GM12878 (cell line): ENCODE data around the gene CHCHD6. TPM values are rescaled to one million over a fixed set of nuclear protein-coding genes. Genes with fewer than 3 reads are reported as not detected.

Source experiments
- ATAC-seq: fragments of 200-7000 bp; cut with Tn5 transposase; 3 replicates; pipeline ENCODE4 v1.9.1; 2020; ENCODE audit warnings: mild to moderate bottlenecking, moderate library complexity
- BruUV-seq: library from RNA; stranded (reverse); fragments of 400-500 nt; replicated peaks from 2 replicates; lab custom pipeline; 2021; lab: Mats Ljungman, UMichigan
- CTCF ChIA-PET: fragments of 300-600 bp; sonication (Branson Sonifier 250); formaldehyde crosslinking; extraction: SDS; loops from one replicate; lab custom pipeline; 2021; ENCODE audit warnings: inconsistent platforms; lab: Yijun Ruan, JAX
- POLR2A ChIA-PET: fragments of 350-600 bp; formaldehyde crosslinking; extraction: SDS; loops from one replicate; lab custom pipeline; 2021; ENCODE audit warnings: inconsistent platforms; lab: Charles Lee
- RAD21 ChIA-PET: fragments of 300-600 bp; sonication (Branson Sonifier 250); formaldehyde crosslinking; loops from one replicate; lab custom pipeline; 2023; ENCODE audit warnings: antibody characterized with exemption; ENCODE audit not compliant: unreplicated experiment; lab: Charles Lee
- SMC1A ChIA-PET: fragments of 300-600 bp; sonication (Branson Sonifier 250); formaldehyde crosslinking; loops from one replicate; lab custom pipeline; 2023; ENCODE audit not compliant: unreplicated experiment, uncharacterized antibody; lab: Charles Lee
- DNase-seq: peaks from one replicate; pipeline ENCODE4 v3.0.0-alpha.2; 2011; ENCODE audit warnings: low read depth, low spot score
- FAIRE-seq: peaks from 3 replicates; lab custom pipeline; 2011; peaks lifted over from hg19 to GRCh38; lab: Jason Lieb, UNC
- H2AFZ ChIP-seq: 2 replicates; pipeline ENCODE4 v1.6.0; 2011; ENCODE audit warnings: low read depth, low read length, control low read depth; ENCODE audit not compliant: control insufficient read depth
- H3K27ac ChIP-seq: 2 replicates; pipeline ENCODE4 v1.5.1; 2011; ENCODE audit warnings: control low read depth; ENCODE audit not compliant: control insufficient read depth, insufficient read depth
- H3K27me3 ChIP-seq, 2 experiments: replicated peaks in 1 of 2; 2 replicates each; pipeline versions ENCODE4 v1.6.0 to v1.6.1; 2011; ENCODE audit warnings: low read length in 1 of 2; ENCODE audit not compliant: control insufficient read depth in 2 of 2, insufficient read depth in 2 of 2
- H3K36me3 ChIP-seq, 2 experiments: 2 replicates each; pipeline ENCODE4 v1.5.1; 2011; ENCODE audit warnings: low read length in 1 of 2; ENCODE audit not compliant: control insufficient read depth in 2 of 2, insufficient read depth in 2 of 2
- H3K4me1 ChIP-seq: 2 replicates; pipeline ENCODE4 v1.6.1; 2011; ENCODE audit warnings: mild to moderate bottlenecking, low read length, moderate library complexity, mixed read lengths; ENCODE audit not compliant: control insufficient read depth, insufficient read depth
- H3K4me2 ChIP-seq: 2 replicates; pipeline ENCODE4 v1.6.0; 2011; ENCODE audit warnings: control low read depth; ENCODE audit not compliant: control insufficient read depth, insufficient read depth
- H3K4me3 ChIP-seq: fragments of 200-600 bp; sonication (generic); 2 replicates; pipeline ENCODE4 v1.5.1; 2016
- H3K79me2 ChIP-seq: 2 replicates; pipeline ENCODE4 v1.6.0; 2011; ENCODE audit warnings: low read length; ENCODE audit not compliant: control insufficient read depth, insufficient read depth
- H3K9ac ChIP-seq: 2 replicates; pipeline ENCODE4 v1.8.0; 2011; ENCODE audit warnings: low read length, control low read depth, mixed read lengths; ENCODE audit not compliant: control insufficient read depth, insufficient read depth
- H3K9me3 ChIP-seq: replicated peaks from 3 replicates; pipeline ENCODE4 v1.5.1; 2011; ENCODE audit warnings: mild to moderate bottlenecking, low read length; ENCODE audit not compliant: control insufficient read depth, insufficient read depth
- H4K20me1 ChIP-seq: 2 replicates; pipeline ENCODE4 v1.6.0; 2011; ENCODE audit not compliant: control insufficient read depth, insufficient read depth
- BCL11A ChIP-seq: IDR thresholded peaks from 2 replicates; pipeline ENCODE4 v1.6.1; 2011; ENCODE audit warnings: low read depth, low read length
- CBX3 ChIP-seq: fragments of 200-600 bp; sonication (generic); IDR thresholded peaks from 2 replicates; pipeline ENCODE4 v1.6.1; 2016; ENCODE audit warnings: low read depth, borderline replicate concordance
- CTCF ChIP-seq, 3 experiments: IDR thresholded peaks in 2 of 3; conservative IDR thresholded peaks in 1 of 3; 2 replicates each; pipeline ENCODE4 v1.5.1; 2011; ENCODE audit warnings: low read depth in 3 of 3, low read length in 3 of 3, mild to moderate bottlenecking in 3 of 3, control low read depth in 2 of 3, moderate library complexity in 2 of 3, inconsistent platforms in 1 of 3, mixed read lengths in 1 of 3; ENCODE audit not compliant: control insufficient read depth in 2 of 3, insufficient read depth in 1 of 3; ENCODE audit errors: extremely low read depth in 1 of 3
- JUNB ChIP-seq: IDR thresholded peaks from 2 replicates; pipeline ENCODE4 v1.6.1; 2016; ENCODE audit warnings: antibody characterized with exemption, mild to moderate bottlenecking
- NR2C2 ChIP-seq: IDR thresholded peaks from 2 replicates; pipeline ENCODE4 v1.6.1; 2011; ENCODE audit warnings: borderline replicate concordance, low read depth; ENCODE audit not compliant: control insufficient read depth, insufficient read length
- PAX5 ChIP-seq: IDR thresholded peaks from 2 replicates; pipeline ENCODE4 v1.6.1; 2011; ENCODE audit warnings: low read depth, low read length, borderline replicate concordance
- PAX8 ChIP-seq: fragments of 450-650 bp; IDR thresholded peaks from 2 replicates; pipeline ENCODE4 v1.6.1; 2017; ENCODE audit warnings: mild to moderate bottlenecking, moderate library complexity
- SMAD1 ChIP-seq: fragments of 450-650 bp; IDR thresholded peaks from 2 replicates; pipeline ENCODE4 v1.6.1; 2018; ENCODE audit warnings: mild to moderate bottlenecking, low read depth; ENCODE audit not compliant: partially characterized antibody
- SMARCA5 ChIP-seq: fragments of 450-650 bp; IDR thresholded peaks from 2 replicates; pipeline ENCODE4 v1.6.1; 2017; ENCODE audit warnings: mild to moderate bottlenecking
- SPI1 ChIP-seq: IDR thresholded peaks from 2 replicates; pipeline ENCODE4 v1.6.1; 2011; ENCODE audit warnings: low read depth, mild to moderate bottlenecking, low read length, moderate library complexity, borderline replicate concordance; ENCODE audit not compliant: insufficient read depth
- WRNIP1 ChIP-seq: IDR thresholded peaks from 2 replicates; pipeline ENCODE4 v1.6.1; 2011; ENCODE audit warnings: low read depth, low read length, improper control_type of control experiment, borderline replicate concordance
- ZBED1 ChIP-seq: IDR thresholded peaks from 2 replicates; pipeline ENCODE4 v1.6.1; 2016; ENCODE audit warnings: borderline replicate concordance
- WGBS: methylation state at CpG from one replicate; pipeline ENCODE4 v1.1.6; 2016; ENCODE audit warnings: low lambda C conversion rate; ENCODE audit not compliant: insufficient replicate concordance, insufficient coverage; ENCODE audit errors: missing lambda C conversion rate; 5-methylcytosine and 5-hydroxymethylcytosine counted together
- in situ Hi-C: fragments of 300-500 bp; cut with MboI; formaldehyde crosslinking; loops from 9 replicates; pipeline ENCODE4 v1.14.3; 2018; ENCODE audit warnings: mixed read lengths
- intact Hi-C: fragments of 100-400 bp; cut with micrococcal nuclease; formaldehyde crosslinking; loops from one replicate; pipeline ENCODE4 v1.14.2; 2022; ENCODE audit not compliant: unreplicated experiment
- polyA plus RNA-seq, 11 experiments: library from polyadenylated mRNA; depleted of rRNA in 4 of 11; unstranded in 6 of 11; stranded (reverse) in 5 of 11; fragments of >200 nt; fragmentation: Nextera tagmentation in 4 of 11; fragmentation: Illumina TruSeq in 1 of 11; extraction: Ambion mirVana in 4 of 11; extraction: Trizol in 1 of 11; gene quantifications; 1 replicate in 1 of 11; 2 replicates in 10 of 11; pipeline versions ENCODE4 v1.2.1 to v1.2.3, GENCODE V29; 2011 to 2016; ENCODE audit warnings: inconsistent platforms in 2 of 11, missing spikeins in 2 of 11, low read depth in 1 of 11
- total RNA-seq, 4 experiments: library from RNA; depleted of rRNA in 3 of 4; stranded (reverse); fragments of >200 nt in 3 of 4; fragmentation: Illumina TruSeq in 1 of 4; extraction: Trizol in 1 of 4; gene quantifications; 2 replicates each; pipeline versions ENCODE4 v1.2.1 to v1.2.3, GENCODE V29; 2013 to 2021
- TF ChIP-seq, protein P1 (sequence below): IDR thresholded peaks from 2 replicates; pipeline ENCODE4 v1.6.1; 2012; ENCODE audit warnings: improper control_type of control experiment, low read depth, low read length; ENCODE audit not compliant: insufficient replicate concordance
- TF ChIP-seq, protein P2 (sequence below): IDR thresholded peaks from 2 replicates; pipeline ENCODE4 v1.6.1; 2012; ENCODE audit warnings: low read depth, low read length, improper control_type of control experiment

The CHCHD6 gene
- total and polyA plus RNA-seq, 10 of the 15 experiments (the other 5 are each of a cell fraction or from before 2014, with no cell fraction given) = 2.7 to 16.7 (median 12.3) TPM

- 83% methylated on average over 4 of the region's 4 CpGs for WGBS
- in situ Hi-C loops = no loop called here
- no peak overlapping the region for H3K4me3 ChIP-seq
- no peak overlapping the region for H3K4me2 ChIP-seq
- ChIA-PET POLR2A (no interaction called here), SMC1A (no interaction called here), RAD21 (no interaction called here), CTCF (interaction anchor here (1.0 to 2.4 kb wide), 3 partner anchors 42 to 187 kb away, joined by 3 to 9 read pairs (median 5); no protein-coding TSS in a partner anchor)
- no peak overlapping the region for H2AFZ ChIP-seq
- no peak overlapping the region for H3K9ac ChIP-seq
- H4K20me1 ChIP-seq = no peaks in the 10 kb centered on the region
- ATAC-seq (no peak), FAIRE-seq (no peak), DNase-seq (no peak)
- TF ChIP-seq PAX5 (no peak), CBX3 (no peak), WRNIP1 (no peak), PAX8 (no peak), SPI1 (no peak), CTCF (IDR thresholded peaks at IDR 0.05 in 2 of 3, conservative IDR thresholded peaks at IDR 0.05 in 1 of 3; ENCODE audit: control insufficient read depth in 2 of 3, extremely low read depth in 1 of 3, insufficient read depth in 1 of 3, low read depth in 3 of 3, low read length in 3 of 3) (no peak; a peak in 1 of 6 replicates), JUNB (no peak), SMARCA5 (no peak), BCL11A (no peak), ZBED1 (no peak), NR2C2 (no peak), SMAD1 (no peak)
- TF ChIP-seq, protein P1, sequence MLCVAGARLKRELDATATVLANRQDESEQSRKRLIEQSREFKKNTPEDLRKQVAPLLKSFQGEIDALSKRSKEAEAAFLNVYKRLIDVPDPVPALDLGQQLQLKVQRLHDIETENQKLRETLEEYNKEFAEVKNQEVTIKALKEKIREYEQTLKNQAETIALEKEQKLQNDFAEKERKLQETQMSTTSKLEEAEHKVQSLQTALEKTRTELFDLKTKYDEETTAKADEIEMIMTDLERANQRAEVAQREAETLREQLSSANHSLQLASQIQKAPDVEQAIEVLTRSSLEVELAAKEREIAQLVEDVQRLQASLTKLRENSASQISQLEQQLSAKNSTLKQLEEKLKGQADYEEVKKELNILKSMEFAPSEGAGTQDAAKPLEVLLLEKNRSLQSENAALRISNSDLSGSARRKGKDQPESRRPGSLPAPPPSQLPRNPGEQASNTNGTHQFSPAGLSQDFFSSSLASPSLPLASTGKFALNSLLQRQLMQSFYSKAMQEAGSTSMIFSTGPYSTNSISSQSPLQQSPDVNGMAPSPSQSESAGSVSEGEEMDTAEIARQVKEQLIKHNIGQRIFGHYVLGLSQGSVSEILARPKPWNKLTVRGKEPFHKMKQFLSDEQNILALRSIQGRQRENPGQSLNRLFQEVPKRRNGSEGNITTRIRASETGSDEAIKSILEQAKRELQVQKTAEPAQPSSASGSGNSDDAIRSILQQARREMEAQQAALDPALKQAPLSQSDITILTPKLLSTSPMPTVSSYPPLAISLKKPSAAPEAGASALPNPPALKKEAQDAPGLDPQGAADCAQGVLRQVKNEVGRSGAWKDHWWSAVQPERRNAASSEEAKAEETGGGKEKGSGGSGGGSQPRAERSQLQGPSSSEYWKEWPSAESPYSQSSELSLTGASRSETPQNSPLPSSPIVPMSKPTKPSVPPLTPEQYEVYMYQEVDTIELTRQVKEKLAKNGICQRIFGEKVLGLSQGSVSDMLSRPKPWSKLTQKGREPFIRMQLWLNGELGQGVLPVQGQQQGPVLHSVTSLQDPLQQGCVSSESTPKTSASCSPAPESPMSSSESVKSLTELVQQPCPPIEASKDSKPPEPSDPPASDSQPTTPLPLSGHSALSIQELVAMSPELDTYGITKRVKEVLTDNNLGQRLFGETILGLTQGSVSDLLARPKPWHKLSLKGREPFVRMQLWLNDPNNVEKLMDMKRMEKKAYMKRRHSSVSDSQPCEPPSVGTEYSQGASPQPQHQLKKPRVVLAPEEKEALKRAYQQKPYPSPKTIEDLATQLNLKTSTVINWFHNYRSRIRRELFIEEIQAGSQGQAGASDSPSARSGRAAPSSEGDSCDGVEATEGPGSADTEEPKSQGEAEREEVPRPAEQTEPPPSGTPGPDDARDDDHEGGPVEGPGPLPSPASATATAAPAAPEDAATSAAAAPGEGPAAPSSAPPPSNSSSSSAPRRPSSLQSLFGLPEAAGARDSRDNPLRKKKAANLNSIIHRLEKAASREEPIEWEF = no peak
- TF ChIP-seq, protein P2, sequence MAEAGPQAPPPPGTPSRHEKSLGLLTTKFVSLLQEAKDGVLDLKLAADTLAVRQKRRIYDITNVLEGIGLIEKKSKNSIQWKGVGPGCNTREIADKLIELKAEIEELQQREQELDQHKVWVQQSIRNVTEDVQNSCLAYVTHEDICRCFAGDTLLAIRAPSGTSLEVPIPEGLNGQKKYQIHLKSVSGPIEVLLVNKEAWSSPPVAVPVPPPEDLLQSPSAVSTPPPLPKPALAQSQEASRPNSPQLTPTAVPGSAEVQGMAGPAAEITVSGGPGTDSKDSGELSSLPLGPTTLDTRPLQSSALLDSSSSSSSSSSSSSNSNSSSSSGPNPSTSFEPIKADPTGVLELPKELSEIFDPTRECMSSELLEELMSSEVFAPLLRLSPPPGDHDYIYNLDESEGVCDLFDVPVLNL = no peak
- no peaks in the 10 kb centered on the region for H3K36me3 ChIP-seq
- H3K9me3 ChIP-seq = no peaks in the 10 kb centered on the region
- BruUV-seq = no TSS peak
- no peaks in the 10 kb centered on the region for H3K4me1 ChIP-seq
- intact Hi-C loops = no loop called here
- no peaks in the 10 kb centered on the region for H3K27me3 ChIP-seq
- no peak overlapping the region for H3K27ac ChIP-seq
- H3K79me2 ChIP-seq = no peaks in the 10 kb centered on the region
Measured at GRCh38 chr3:126939338-126939718, 235.3 kb downstream of the CHCHD6 start.
